HepG2 (cell line): ENCODE data around the gene C9orf43. TPM values are rescaled to one million over a fixed set of nuclear protein-coding genes. Genes with fewer than 3 reads are reported as not detected.

Experiments
- ATAC-seq: fragments of 200-7000 bp; cut with Tn5 transposase; 3 replicates; pipeline ENCODE4 v1.9.1; 2020; ENCODE audit warnings: mild to moderate bottlenecking, moderate library complexity
- BruUV-seq: library from RNA; stranded (reverse); fragments of 400-500 nt; replicated peaks from 2 replicates; lab custom pipeline; 2021; lab: Mats Ljungman, UMichigan
- CTCF ChIA-PET: fragments of 300-600 bp; formaldehyde crosslinking; extraction: SDS; loops from one replicate; lab custom pipeline; 2021; ENCODE audit warnings: low total read pairs, inconsistent platforms, low intra/inter-chr PET ratio; lab: Yijun Ruan, JAX
- POLR2A ChIA-PET: fragments of 350-600 bp; sonication (Branson Sonifier 250); formaldehyde crosslinking; loops from one replicate; lab custom pipeline; 2020; ENCODE audit warnings: antibody characterized with exemption, inconsistent platforms; lab: Yijun Ruan, JAX
- DNase-seq: peaks from one replicate; pipeline ENCODE4 v3.0.0-alpha.2; 2015; ENCODE audit warnings: low spot score
- FAIRE-seq: peaks from 3 replicates; lab custom pipeline; 2011; peaks lifted over from hg19 to GRCh38; lab: Jason Lieb, UNC
- H2AFZ ChIP-seq: one replicate; pipeline ENCODE4 v1.6.1; 2011; ENCODE audit warnings: low read length, inconsistent platforms
- H3K27ac ChIP-seq: fragments of 300-600 bp; 3 replicates; pipeline ENCODE4 v1.8.0; 2011; ENCODE audit warnings: mixed run types, mild to moderate bottlenecking, mixed read lengths, low read length, inconsistent platforms; ENCODE audit not compliant: insufficient read depth; ENCODE audit errors: extremely low read length
- H3K27me3 ChIP-seq, 2 experiments: fragments of 200-600 bp in 1 of 2; 2 replicates in 1 of 2; 3 replicates in 1 of 2; pipeline versions ENCODE4 v1.6.0 to v1.8.0; 2011; ENCODE audit warnings: low read length in 2 of 2, mild to moderate bottlenecking in 2 of 2, moderate library complexity in 2 of 2, inconsistent platforms in 1 of 2; ENCODE audit not compliant: insufficient read depth in 2 of 2, control insufficient read depth in 1 of 2
- H3K36me3 ChIP-seq, 2 experiments: fragments of 200-600 bp in 1 of 2; replicated peaks in 1 of 2; 2 replicates in 1 of 2; 3 replicates in 1 of 2; pipeline versions ENCODE4 v1.5.1 to v1.8.0; 2011; ENCODE audit warnings: low read length in 2 of 2, inconsistent platforms in 1 of 2; ENCODE audit not compliant: insufficient read depth in 2 of 2, control insufficient read depth in 1 of 2
- H3K4me1 ChIP-seq: 2 replicates; pipeline ENCODE4 v1.5.1; 2012; ENCODE audit warnings: low read length, inconsistent platforms; ENCODE audit not compliant: insufficient read depth
- H3K4me2 ChIP-seq: 2 replicates; pipeline ENCODE4 v1.6.0; 2011; ENCODE audit warnings: low read depth, low read length, inconsistent platforms
- H3K4me3 ChIP-seq, 3 experiments: fragments of 200-600 bp in 1 of 3; sonication (generic), shearing (Covaris generic) in 1 of 3; replicated peaks in 1 of 3; 2 replicates each; pipeline ENCODE4 v1.5.1; 2011 to 2016; ENCODE audit warnings: low read length in 3 of 3, inconsistent platforms in 2 of 3, low read depth in 2 of 3, mild to moderate bottlenecking in 2 of 3, control low read depth in 1 of 3, mixed read lengths in 1 of 3; ENCODE audit not compliant: insufficient read depth in 1 of 3
- H3K79me2 ChIP-seq: one replicate; pipeline ENCODE4 v1.6.1; 2011; ENCODE audit warnings: low read length, inconsistent platforms; ENCODE audit not compliant: insufficient read depth
- H3K9ac ChIP-seq: 2 replicates; pipeline ENCODE4 v1.6.0; 2011; ENCODE audit warnings: mild to moderate bottlenecking, low read depth, low read length, inconsistent platforms; ENCODE audit not compliant: insufficient read depth
- H3K9me3 ChIP-seq: 2 replicates; pipeline ENCODE4 v1.5.1; 2012; ENCODE audit warnings: mild to moderate bottlenecking, low read length
- H4K20me1 ChIP-seq: 2 replicates; pipeline ENCODE4 v1.6.0; 2011; ENCODE audit warnings: inconsistent platforms, mild to moderate bottlenecking, low read length, moderate library complexity; ENCODE audit not compliant: insufficient read depth
- ISL2 ChIP-seq: sonication (generic); formaldehyde crosslinking; IDR thresholded peaks from 2 replicates; pipeline ENCODE4 v1.5.0; 2020; ENCODE audit warnings: missing genetic modification reagents
- NR2F2 ChIP-seq: IDR thresholded peaks from 2 replicates; pipeline ENCODE4 v1.6.1; 2012; ENCODE audit warnings: low read depth, inconsistent platforms, borderline replicate concordance
- PHF21A ChIP-seq: sonication (generic); formaldehyde crosslinking; IDR thresholded peaks from 2 replicates; pipeline ENCODE4 v1.5.0; 2020; ENCODE audit warnings: mild to moderate bottlenecking, missing genetic modification reagents
- TGIF2 ChIP-seq: IDR thresholded peaks from 2 replicates; pipeline ENCODE4 v1.6.1; 2016; ENCODE audit warnings: control low read depth, missing compliant biosample characterization
- THYN1 ChIP-seq: sonication (generic); formaldehyde crosslinking; IDR thresholded peaks from 2 replicates; pipeline ENCODE4 v1.8.1; 2023; ENCODE audit warnings: low read depth, mild to moderate bottlenecking, moderate library complexity, missing genetic modification reagents, borderline replicate concordance
- ZBTB7B ChIP-seq: sonication (generic); formaldehyde crosslinking; IDR thresholded peaks from 2 replicates; pipeline ENCODE4 v1.4.0; 2020; ENCODE audit warnings: missing genetic modification reagents
- ZFX ChIP-seq: sonication (generic); formaldehyde crosslinking; IDR thresholded peaks from 2 replicates; pipeline ENCODE4 v1.4.0; 2020; ENCODE audit warnings: mild to moderate bottlenecking, low read depth, missing genetic modification reagents, moderate library complexity
- ZNF24 ChIP-seq: fragments of 450-650 bp; IDR thresholded peaks from 2 replicates; pipeline ENCODE4 v1.6.1; 2017; ENCODE audit warnings: antibody characterized with exemption, mild to moderate bottlenecking
- ZNF564 ChIP-seq: sonication (generic); formaldehyde crosslinking; IDR thresholded peaks from 2 replicates; pipeline ENCODE4 v1.8.1; 2023; ENCODE audit warnings: mild to moderate bottlenecking, missing genetic modification reagents
- WGBS: methylation state at CpG from one replicate; pipeline ENCODE4 v1.1.6; 2017; ENCODE audit warnings: low lambda C conversion rate; 5-methylcytosine and 5-hydroxymethylcytosine counted together
- in situ Hi-C: cut with HindIII; loops from 2 replicates; pipeline ENCODE4 v1.10.0; 2017; ENCODE audit warnings: low pct_unique_long_range_greater_than_20kb; ENCODE audit not compliant: extremely low pct_ligation_motif_present
- intact Hi-C: fragments of 100-400 bp; cut with micrococcal nuclease; formaldehyde crosslinking; loops from one replicate; pipeline ENCODE4 v1.10.0; 2022; ENCODE audit not compliant: unreplicated experiment
- polyA plus RNA-seq, 8 experiments: library from polyadenylated mRNA; depleted of rRNA in 3 of 8; stranded (reverse) in 7 of 8; unstranded in 1 of 8; fragments of >200 nt; fragmentation: Illumina TruSeq in 4 of 8; extraction: Trizol in 4 of 8; gene quantifications; 2 replicates each; pipeline versions ENCODE4 v1.2.1 to v1.2.3, GENCODE V29; 2011 to 2016; ENCODE audit warnings: low read depth in 4 of 8, missing spikeins in 1 of 8, mixed read lengths in 1 of 8; ENCODE audit not compliant: insufficient read depth in 1 of 8
- total RNA-seq, 5 experiments: library from RNA; depleted of rRNA; stranded (reverse); fragments of >200 nt; fragmentation: Illumina TruSeq; extraction: Trizol; gene quantifications; 2 replicates each; pipeline ENCODE4 v1.2.3, GENCODE V29; 2016; ENCODE audit warnings: low read depth in 1 of 5
- TF ChIP-seq, protein P1 (sequence below): sonication (generic); formaldehyde crosslinking; IDR thresholded peaks from 2 replicates; pipeline ENCODE4 v1.4.0; 2020; ENCODE audit warnings: missing genetic modification reagents, low read depth, mild to moderate bottlenecking, borderline replicate concordance
- TF ChIP-seq, protein P2 (sequence below): sonication (generic); formaldehyde crosslinking; IDR thresholded peaks from 2 replicates; pipeline ENCODE4 v1.4.0; 2020; ENCODE audit warnings: mild to moderate bottlenecking, missing genetic modification reagents
- TF ChIP-seq, protein P3 (sequence below): sonication (generic); formaldehyde crosslinking; IDR thresholded peaks from 2 replicates; pipeline ENCODE4 v1.5.0; 2020; ENCODE audit warnings: mild to moderate bottlenecking, missing genetic modification reagents
- TF ChIP-seq, protein P4 (sequence below): sonication (generic); formaldehyde crosslinking; IDR thresholded peaks from 2 replicates; pipeline ENCODE4 v1.4.0; 2020; ENCODE audit warnings: missing genetic modification reagents, mild to moderate bottlenecking, borderline replicate concordance

The C9orf43 gene
- total and polyA plus RNA-seq, 2 of the 13 experiments (the other 11 are each of a cell fraction or from before 2014, with no cell fraction given), result 0.24 to 0.31 TPM

DNA sequence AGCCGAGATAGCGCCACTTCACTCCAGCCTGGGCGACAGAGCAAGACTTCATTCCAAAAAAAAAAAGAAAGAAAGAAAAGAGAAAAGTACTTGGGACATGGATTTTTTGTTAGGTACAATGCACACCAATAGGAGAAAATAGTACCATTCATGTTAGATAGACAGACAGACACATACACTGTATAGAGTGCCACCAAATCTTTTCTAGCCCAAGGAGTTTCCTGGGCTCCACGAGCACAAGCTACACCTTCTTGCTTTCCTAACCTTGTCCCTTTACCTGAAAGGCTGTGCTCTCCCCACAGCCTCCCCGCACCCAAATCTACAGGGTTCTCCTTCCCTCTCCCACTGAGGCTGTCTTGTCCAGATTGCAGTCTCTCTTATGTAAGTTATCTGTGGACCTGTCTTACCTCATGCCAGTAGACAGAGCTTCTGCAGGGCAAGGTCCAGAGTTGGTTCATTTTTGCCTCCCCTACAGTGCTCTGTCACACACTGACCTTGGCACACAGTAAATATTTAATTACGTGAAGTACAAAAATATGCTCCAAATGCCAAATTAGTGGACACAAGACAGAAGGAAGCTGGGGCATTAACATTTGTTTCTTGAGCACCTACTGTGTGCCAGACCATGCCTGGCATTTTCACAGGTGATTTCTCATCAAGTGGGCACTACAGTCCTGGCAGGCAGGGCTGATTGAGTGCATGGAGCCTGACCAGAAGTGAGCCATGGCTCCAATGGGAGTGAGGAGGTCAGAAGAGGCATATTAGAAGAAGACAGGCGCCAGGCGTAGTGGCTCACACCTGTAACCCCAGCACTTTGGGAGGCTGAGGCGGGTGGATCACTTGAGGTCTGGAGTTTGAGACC lies 15.3 kb upstream of the C9orf43 start:
- Histone ChIP-seq H3K9me3 (no peaks in the 10 kb centered on the region), H3K36me3 (peaks cover 8 to 27% of the 10 kb centered on the region in 2 experiments; a peak in 4 of 5 replicates), H2AFZ (no peak overlapping the region), H3K4me3 (0 out of 6 replicates have a peak overlapping the region, but pooled peaks of 1 of the 3 experiments have one; percentile 22), H3K4me2 (peak overlapping the region; percentile 60), H4K20me1 (no peaks in the 10 kb centered on the region), H3K4me1 (peaks cover 86% of the 10 kb centered on the region), H3K27ac (peak overlapping the region; percentile 63), H3K27me3 (no peaks in the 10 kb centered on the region), H3K79me2 (peaks cover 22% of the 10 kb centered on the region), H3K9ac (peak overlapping the region; percentile 31; the same call in 1 of the 2 replicates)
- BruUV-seq, result no TSS peak
- WGBS, result 69% methylated on average over 9 of the region's 9 CpGs
- DNase-seq (peak; percentile 87), ATAC-seq (peak; percentile 89), FAIRE-seq (peak; percentile 85)
- intact Hi-C loops, result no loop called here
- CTCF ChIA-PET, result no interaction called here
- POLR2A ChIA-PET, result interaction anchor here (0.7 to 1.7 kb wide), 10 partner anchors 8 to 255 kb away, joined by 3 to 13 read pairs (median 4); partner anchors contain the start of genes C9orf43, CDC26, HDHD3 and POLE3
- in situ Hi-C loops, result no loop called here
- TF ChIP-seq, protein P1, sequence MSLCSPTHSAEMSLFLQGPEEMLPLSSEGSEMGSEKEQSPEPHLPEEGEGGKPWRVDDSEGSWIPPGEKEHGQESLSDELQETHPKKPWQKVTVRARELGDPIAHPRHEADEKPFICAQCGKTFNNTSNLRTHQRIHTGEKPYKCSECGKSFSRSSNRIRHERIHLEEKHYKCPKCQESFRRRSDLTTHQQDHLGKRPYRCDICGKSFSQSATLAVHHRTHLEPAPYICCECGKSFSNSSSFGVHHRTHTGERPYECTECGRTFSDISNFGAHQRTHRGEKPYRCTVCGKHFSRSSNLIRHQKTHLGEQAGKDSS (CRISPR knock-in tag), result peak; percentile 100
- peak; percentile 78 for TF ChIP-seq ISL2
- TF ChIP-seq ZBTB7B (CRISPR knock-in tag), result peak; percentile 67; the same call in 1 of the 2 replicates
- TF ChIP-seq, protein P2, sequence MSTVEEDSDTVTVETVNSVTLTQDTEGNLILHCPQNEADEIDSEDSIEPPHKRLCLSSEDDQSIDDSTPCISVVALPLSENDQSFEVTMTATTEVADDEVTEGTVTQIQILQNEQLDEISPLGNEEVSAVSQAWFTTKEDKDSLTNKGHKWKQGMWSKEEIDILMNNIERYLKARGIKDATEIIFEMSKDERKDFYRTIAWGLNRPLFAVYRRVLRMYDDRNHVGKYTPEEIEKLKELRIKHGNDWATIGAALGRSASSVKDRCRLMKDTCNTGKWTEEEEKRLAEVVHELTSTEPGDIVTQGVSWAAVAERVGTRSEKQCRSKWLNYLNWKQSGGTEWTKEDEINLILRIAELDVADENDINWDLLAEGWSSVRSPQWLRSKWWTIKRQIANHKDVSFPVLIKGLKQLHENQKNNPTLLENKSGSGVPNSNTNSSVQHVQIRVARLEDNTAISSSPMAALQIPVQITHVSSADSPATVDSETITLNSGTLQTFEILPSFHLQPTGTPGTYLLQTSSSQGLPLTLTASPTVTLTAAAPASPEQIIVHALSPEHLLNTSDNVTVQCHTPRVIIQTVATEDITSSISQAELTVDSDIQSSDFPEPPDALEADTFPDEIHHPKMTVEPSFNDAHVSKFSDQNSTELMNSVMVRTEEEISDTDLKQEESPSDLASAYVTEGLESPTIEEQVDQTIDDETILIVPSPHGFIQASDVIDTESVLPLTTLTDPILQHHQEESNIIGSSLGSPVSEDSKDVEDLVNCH (CRISPR knock-in tag), result no peak
- 0 out of 2 replicates have a peak, but pooled peaks have one; percentile 17 for TF ChIP-seq THYN1 (CRISPR knock-in tag)
- TF ChIP-seq TGIF2 (CRISPR knock-in tag), result peak; percentile 72; the same call in 1 of the 2 replicates
- TF ChIP-seq, protein P3, sequence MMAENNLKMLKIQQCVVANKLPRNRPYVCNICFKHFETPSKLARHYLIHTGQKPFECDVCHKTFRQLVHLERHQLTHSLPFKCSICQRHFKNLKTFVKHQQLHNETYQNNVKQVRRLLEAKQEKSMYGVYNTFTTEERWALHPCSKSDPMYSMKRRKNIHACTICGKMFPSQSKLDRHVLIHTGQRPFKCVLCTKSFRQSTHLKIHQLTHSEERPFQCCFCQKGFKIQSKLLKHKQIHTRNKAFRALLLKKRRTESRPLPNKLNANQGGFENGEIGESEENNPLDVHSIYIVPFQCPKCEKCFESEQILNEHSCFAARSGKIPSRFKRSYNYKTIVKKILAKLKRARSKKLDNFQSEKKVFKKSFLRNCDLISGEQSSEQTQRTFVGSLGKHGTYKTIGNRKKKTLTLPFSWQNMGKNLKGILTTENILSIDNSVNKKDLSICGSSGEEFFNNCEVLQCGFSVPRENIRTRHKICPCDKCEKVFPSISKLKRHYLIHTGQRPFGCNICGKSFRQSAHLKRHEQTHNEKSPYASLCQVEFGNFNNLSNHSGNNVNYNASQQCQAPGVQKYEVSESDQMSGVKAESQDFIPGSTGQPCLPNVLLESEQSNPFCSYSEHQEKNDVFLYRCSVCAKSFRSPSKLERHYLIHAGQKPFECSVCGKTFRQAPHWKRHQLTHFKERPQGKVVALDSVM (CRISPR knock-in tag), result peak; percentile 53; the same call in 1 of the 2 replicates
- TF ChIP-seq NR2F2, result peak; percentile 55; the same call in 1 of the 2 replicates
- peak; percentile 86 for TF ChIP-seq ZNF24
- TF ChIP-seq, protein P4, sequence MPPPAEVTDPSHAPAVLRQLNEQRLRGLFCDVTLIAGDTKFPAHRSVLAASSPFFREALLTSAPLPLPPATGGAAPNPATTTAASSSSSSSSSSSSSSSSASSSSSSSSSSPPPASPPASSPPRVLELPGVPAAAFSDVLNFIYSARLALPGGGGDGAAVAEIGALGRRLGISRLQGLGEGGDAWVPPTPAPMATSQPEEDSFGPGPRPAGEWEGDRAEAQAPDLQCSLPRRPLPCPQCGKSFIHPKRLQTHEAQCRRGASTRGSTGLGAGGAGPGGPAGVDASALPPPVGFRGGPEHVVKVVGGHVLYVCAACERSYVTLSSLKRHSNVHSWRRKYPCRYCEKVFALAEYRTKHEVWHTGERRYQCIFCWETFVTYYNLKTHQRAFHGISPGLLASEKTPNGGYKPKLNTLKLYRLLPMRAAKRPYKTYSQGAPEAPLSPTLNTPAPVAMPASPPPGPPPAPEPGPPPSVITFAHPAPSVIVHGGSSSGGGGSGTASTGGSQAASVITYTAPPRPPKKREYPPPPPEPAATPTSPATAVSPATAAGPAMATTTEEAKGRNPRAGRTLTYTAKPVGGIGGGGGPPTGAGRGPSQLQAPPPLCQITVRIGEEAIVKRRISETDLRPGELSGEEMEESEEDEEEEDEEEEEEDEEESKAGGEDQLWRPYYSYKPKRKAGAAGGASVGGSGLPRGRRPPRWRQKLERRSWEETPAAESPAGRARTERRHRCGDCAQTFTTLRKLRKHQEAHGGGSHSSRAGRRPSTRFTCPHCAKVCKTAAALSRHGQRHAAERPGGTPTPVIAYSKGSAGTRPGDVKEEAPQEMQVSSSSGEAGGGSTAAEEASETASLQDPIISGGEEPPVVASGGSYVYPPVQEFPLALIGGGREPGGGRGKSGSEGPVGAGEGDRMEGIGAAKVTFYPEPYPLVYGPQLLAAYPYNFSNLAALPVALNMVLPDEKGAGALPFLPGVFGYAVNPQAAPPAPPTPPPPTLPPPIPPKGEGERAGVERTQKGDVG, result peak; percentile 49; the same call in 1 of the 2 replicates
- no peak for TF ChIP-seq ZNF564 (CRISPR knock-in tag)
- peak; percentile 92 for TF ChIP-seq PHF21A (CRISPR knock-in tag)
- peak; percentile 36; the same call in 1 of the 2 replicates for TF ChIP-seq ZFX (CRISPR knock-in tag)
